Fibroblast of skin of back (primary cell): ENCODE data around the gene SNRNP70.

Source experiments
- DNase-seq: peaks from one replicate; pipeline ENCODE4 v3.0.0-alpha.2; 2013

The SNRNP70 gene

GRCh38 chr19:49064768-49065611 lies 20.3 kb upstream of the SNRNP70 start, which contains the start of gene NTF4:
TSS of gene NTF4 (minus strand) at chr19:49064818. CDS start at chr19:49061997, 2,821 bp downstream.
- no peak for DNase-seq

- no peak for DNase-seq
Measured at GRCh38 chr19:49065905-49066512, 19.2 kb upstream of the SNRNP70 start.

GRCh38 chr19:49067554-49067953 lies 17.7 kb upstream of the SNRNP70 start:
- no peak for DNase-seq

GRCh38 chr19:49069026-49069425 lies 16.2 kb upstream of the SNRNP70 start:
- no peak for DNase-seq

- DNase-seq = no peak
Measured at GRCh38 chr19:49070416-49070815, 14.8 kb upstream of the SNRNP70 start.

GRCh38 chr19:49071860-49072547 lies 13.2 kb upstream of the SNRNP70 start:
- DNase-seq = no peak

GRCh38 chr19:49073514-49074378 lies 11.5 kb upstream of the SNRNP70 start:
- DNase-seq = peak; percentile 44

- DNase-seq = peak; percentile 55
Measured at GRCh38 chr19:49074869-49075268, 10.4 kb upstream of the SNRNP70 start.

- DNase-seq = no peak
Measured at GRCh38 chr19:49080392-49080791, 4.9 kb upstream of the SNRNP70 start.

GRCh38 chr19:49081273-49081672 lies 4.0 kb upstream of the SNRNP70 start:
- DNase-seq = no peak

- no peak for DNase-seq
Measured at GRCh38 chr19:49084206-49085019, 838 bp upstream of the SNRNP70 start.

GRCh38 chr19:49085868-49086232 lies 599 bp downstream of the SNRNP70 start:
- DNase-seq = no peak

GRCh38 chr19:49086296-49086695 lies 1.0 kb downstream of the SNRNP70 start:
- DNase-seq = no peak

- no peak for DNase-seq
Measured at GRCh38 chr19:49091391-49092038, 6.3 kb downstream of the SNRNP70 start.

GRCh38 chr19:49092686-49093085 lies 7.4 kb downstream of the SNRNP70 start:
- DNase-seq = no peak

- no peak for DNase-seq
Measured at GRCh38 chr19:49094505-49095482, 9.5 kb downstream of the SNRNP70 start.

GRCh38 chr19:49097453-49098288 lies 12.4 kb downstream of the SNRNP70 start:
- DNase-seq = peak; percentile 72

- no peak for DNase-seq
Measured at GRCh38 chr19:49098795-49099194, 13.5 kb downstream of the SNRNP70 start.

GRCh38 chr19:49101160-49101559 lies 15.9 kb downstream of the SNRNP70 start:
- DNase-seq = no peak
